PC-9 (cell line): Measurements from ENCODE around the gene AFF4.

ENCODE experiments used
- CTCF ChIP-seq: fragments of 200-600 bp; sonication (generic); conservative IDR thresholded peaks from 2 replicates; pipeline ENCODE4 v1.6.1; 2017; ENCODE audit warnings: mixed run types, antibody characterized with exemption, mild to moderate bottlenecking, moderate library complexity
- EZH2 ChIP-seq: fragments of 200-600 bp; sonication (generic); IDR thresholded peaks from 2 replicates; pipeline ENCODE4 v1.8.0; 2017; ENCODE audit warnings: antibody characterized with exemption, low read depth

- TF ChIP-seq CTCF, result no peak
- no peak for TF ChIP-seq EZH2
Observed at GRCh38 chr5:132999246-132999645, 35.8 kb upstream of the AFF4 start.
